CD4-positive, alpha-beta T cell treated with Interleukin-21 for 1 hour (primary cell): Measurements from ENCODE around the gene OR52E4.

Source experiments
- DNase-seq: peaks from one replicate; pipeline ENCODE4 v3.0.0-alpha.2; 2020

The OR52E4 gene

GRCh38 chr11:5929571-5930368, 49.3 kb downstream of the OR52E4 start:
- no peak for DNase-seq

- DNase-seq = no peak
Measured at GRCh38 chr11:5930614-5931013, 50.2 kb downstream of the OR52E4 start.

GRCh38 chr11:5931061-5931460, 50.6 kb downstream of the OR52E4 start:
- DNase-seq = no peak

DNA sequence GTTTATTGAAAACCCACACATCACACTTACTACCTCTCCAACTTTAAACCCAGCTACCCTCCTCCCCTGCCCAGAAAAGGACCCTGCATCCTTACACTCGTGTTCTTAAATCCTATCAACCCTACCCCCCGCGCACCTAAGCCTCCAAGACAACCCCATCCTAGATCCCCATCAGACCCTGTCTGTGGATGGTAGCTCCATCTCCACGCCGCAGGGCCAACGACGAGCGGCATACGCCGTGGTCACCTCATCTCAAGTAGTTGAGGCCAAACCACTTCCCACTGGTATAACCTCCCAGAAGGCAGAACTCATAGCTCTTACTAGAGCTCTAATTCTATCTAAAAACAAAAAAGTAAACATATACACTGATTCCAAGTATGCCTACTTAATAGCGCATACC, 52.2 kb downstream of the OR52E4 start:
- DNase-seq = no peak

GRCh38 chr11:5933116-5933515, 52.7 kb downstream of the OR52E4 start:
- DNase-seq = no peak
